Karpas-422 (cell line): ENCODE measurements around the gene SLC4A11. TPM values are rescaled to one million over a fixed set of nuclear protein-coding genes. Genes with fewer than 3 reads are reported as not detected.

Experiments used
- DNase-seq: peaks from one replicate; pipeline ENCODE4 v3.0.0-alpha.2; 2015
- H2AFZ ChIP-seq: fragments of 200-600 bp; sonication (generic); 2 replicates; pipeline ENCODE4 v1.6.1; 2014; ENCODE audit warnings: antibody characterized with exemption, low read length, mixed read lengths
- H3K27ac ChIP-seq: fragments of 200-600 bp; sonication (generic); 2 replicates; pipeline ENCODE4 v1.5.1; 2014; ENCODE audit warnings: mild to moderate bottlenecking, low read length, moderate library complexity
- H3K27me3 ChIP-seq: fragments of 200-600 bp; sonication (generic); 2 replicates; pipeline ENCODE4 v1.6.1; 2014; ENCODE audit warnings: low read length, mixed read lengths
- H3K36me3 ChIP-seq: fragments of 200-600 bp; sonication (generic); 2 replicates; pipeline ENCODE4 v1.6.1; 2014; ENCODE audit warnings: low read length, mixed read lengths; ENCODE audit not compliant: insufficient read depth
- H3K4me1 ChIP-seq: fragments of 200-600 bp; sonication (generic); 2 replicates; pipeline ENCODE4 v1.6.1; 2014; ENCODE audit warnings: mild to moderate bottlenecking, low read length, mixed read lengths
- H3K4me2 ChIP-seq: fragments of 200-600 bp; sonication (generic); 2 replicates; pipeline ENCODE4 v1.6.1; 2014; ENCODE audit warnings: low read length, low read depth, mild to moderate bottlenecking; ENCODE audit not compliant: poor library complexity, severe bottlenecking
- H3K4me3 ChIP-seq: fragments of 200-600 bp; sonication (generic); 2 replicates; pipeline ENCODE4 v1.5.1; 2014; ENCODE audit warnings: mild to moderate bottlenecking, antibody characterized with exemption, low read length, mixed read lengths
- H3K79me2 ChIP-seq: fragments of 200-600 bp; sonication (generic); 2 replicates; pipeline ENCODE4 v1.6.1; 2014; ENCODE audit warnings: mild to moderate bottlenecking, low read length, mixed read lengths
- H3K9ac ChIP-seq: fragments of 200-600 bp; sonication (generic); 2 replicates; pipeline ENCODE4 v1.6.0; 2014; ENCODE audit warnings: low read length
- H3K9me2 ChIP-seq: fragments of 200-600 bp; sonication (generic), shearing (Covaris generic); replicated peaks from 2 replicates; pipeline ENCODE4 v1.6.0; 2014; ENCODE audit warnings: mild to moderate bottlenecking, low read length, moderate library complexity; ENCODE audit not compliant: insufficient read depth
- H3K9me3 ChIP-seq: fragments of 300-700, 200-600 bp; sonication (generic); 2 replicates; pipeline ENCODE4 v1.6.1; 2014; ENCODE audit warnings: low read length, mixed read lengths
- H4K20me1 ChIP-seq: fragments of 200-600 bp; sonication (generic); 2 replicates; pipeline ENCODE4 v1.6.1; 2014; ENCODE audit warnings: mild to moderate bottlenecking, antibody characterized with exemption, low read length, low read depth; ENCODE audit not compliant: insufficient read depth
- total RNA-seq: library from RNA; depleted of rRNA; stranded (reverse); fragments of >200 nt; shearing (Covaris generic); gene quantifications from 2 replicates; pipeline ENCODE4 v1.2.3, GENCODE V29; 2014; ENCODE audit warnings: low replicate concordance

SLC4A11 gene
- total RNA-seq, 1 experiment from 2014 or later = 0.60 TPM

DNA sequence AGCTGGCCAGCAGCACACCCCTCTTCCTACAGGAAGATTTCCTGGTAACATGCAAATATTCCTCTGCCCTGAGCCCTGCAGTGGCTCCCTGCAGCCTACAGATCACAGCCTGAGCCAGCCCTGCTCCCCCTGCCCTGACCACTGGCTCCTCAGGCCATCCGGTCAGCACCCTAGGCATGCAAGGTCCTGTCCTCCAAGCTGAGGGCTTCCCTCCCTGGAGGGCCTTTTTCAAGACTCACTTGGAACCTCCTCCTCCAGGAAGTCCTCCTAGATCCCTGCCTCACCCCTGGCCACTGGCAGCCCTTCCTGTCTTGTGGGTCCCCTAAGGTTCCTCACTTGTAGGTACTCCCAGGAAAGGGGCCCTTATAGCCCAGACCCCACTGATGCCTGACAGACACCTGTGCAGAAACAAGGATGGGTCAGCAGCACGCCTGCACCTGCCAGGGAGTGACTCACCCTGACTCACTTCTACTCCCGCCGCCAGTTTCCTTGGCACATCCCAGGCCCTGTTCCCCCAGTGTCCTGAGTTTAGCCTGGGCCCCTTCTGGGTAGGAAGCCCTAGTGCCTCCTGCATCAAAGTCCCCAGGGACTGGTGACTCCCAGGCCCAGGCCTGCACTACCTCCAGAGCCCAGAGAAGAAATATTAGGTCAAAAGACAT lies 3.2 kb downstream of the SLC4A11 start:
- no peak overlapping the region for H2AFZ ChIP-seq
- no peak overlapping the region for H3K9ac ChIP-seq
- peaks cover 14% of the 10 kb centered on the region for H3K4me1 ChIP-seq
- H3K79me2 ChIP-seq = no peaks in the 10 kb centered on the region
- H3K27ac ChIP-seq = no peak overlapping the region
- H3K9me2 ChIP-seq = no peaks in the 10 kb centered on the region
- no peaks in the 10 kb centered on the region for H3K36me3 ChIP-seq
- no peak overlapping the region for H3K4me2 ChIP-seq
- H4K20me1 ChIP-seq = no peaks in the 10 kb centered on the region
- H3K4me3 ChIP-seq = no peak overlapping the region
- H3K27me3 ChIP-seq = no peaks in the 10 kb centered on the region
- DNase-seq = no peak
- H3K9me3 ChIP-seq = no peaks in the 10 kb centered on the region

- H4K20me1 ChIP-seq = no peaks in the 10 kb centered on the region
These were observed 4.9 kb downstream of the SLC4A11 start for GRCh38 chr20:3233991-3234498.

DNA sequence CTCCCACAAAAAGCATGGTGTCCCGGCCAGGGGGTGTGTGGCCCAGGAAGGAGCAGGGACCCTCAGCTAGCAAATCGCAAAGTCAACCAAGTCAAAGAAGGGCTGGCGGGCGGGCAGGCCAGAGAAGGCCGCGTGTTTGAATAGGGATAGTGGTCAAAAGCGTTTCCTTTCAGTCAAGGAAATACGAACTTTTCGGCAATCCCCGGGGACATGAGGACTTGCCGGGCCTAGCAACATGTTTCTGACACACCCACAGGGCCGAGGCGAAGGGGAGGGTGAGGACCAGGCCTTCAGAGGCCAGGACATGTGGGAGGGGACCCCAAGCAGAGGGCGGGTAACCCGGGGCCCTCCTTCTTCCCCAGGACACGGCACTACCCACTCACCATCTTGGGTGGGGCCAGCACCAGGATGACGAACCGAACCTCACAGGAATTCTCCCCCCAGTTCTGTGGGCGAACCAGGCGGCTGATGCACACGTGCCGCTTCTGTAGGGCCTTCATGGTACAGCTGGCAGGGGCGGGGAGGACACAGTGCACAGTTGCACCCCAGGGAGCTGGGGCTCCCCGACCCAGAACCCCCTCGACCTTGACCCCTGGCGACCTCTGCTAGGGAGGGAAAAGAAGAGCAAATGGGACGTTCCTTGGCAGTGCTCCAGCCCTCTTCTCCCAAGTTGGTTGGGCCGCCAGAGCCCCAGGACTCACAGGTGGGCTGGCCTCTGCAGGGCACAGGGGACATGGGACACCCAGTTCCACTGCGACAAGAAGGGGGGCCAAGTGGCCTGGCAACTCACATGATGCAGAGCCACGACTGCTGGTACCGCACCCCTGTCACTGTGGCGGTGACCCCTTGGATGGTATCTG lies 5.6 kb downstream of the SLC4A11 start:
- Histone ChIP-seq H3K27ac (no peak overlapping the region), H3K36me3 (no peaks in the 10 kb centered on the region), H3K4me1 (peaks cover 5% of the 10 kb centered on the region), H2AFZ (no peak overlapping the region), H4K20me1 (no peaks in the 10 kb centered on the region), H3K9ac (no peak overlapping the region), H3K79me2 (no peaks in the 10 kb centered on the region), H3K4me2 (no peak overlapping the region), H3K9me2 (no peaks in the 10 kb centered on the region), H3K27me3 (no peaks in the 10 kb centered on the region), H3K9me3 (no peaks in the 10 kb centered on the region), H3K4me3 (no peak overlapping the region)
- no peak for DNase-seq

More at GRCh38 chr20:3233991-3234498, 4.9 kb downstream of the SLC4A11 start:
- no peaks in the 10 kb centered on the region for H3K36me3 ChIP-seq
- H3K9me3 ChIP-seq = no peaks in the 10 kb centered on the region
- H3K79me2 ChIP-seq = no peaks in the 10 kb centered on the region
- no peak overlapping the region for H3K27ac ChIP-seq
- H3K4me3 ChIP-seq = no peak overlapping the region
- no peaks in the 10 kb centered on the region for H3K27me3 ChIP-seq
- H3K4me1 ChIP-seq = peaks cover 9% of the 10 kb centered on the region
- no peak overlapping the region for H2AFZ ChIP-seq
- H3K9me2 ChIP-seq = no peaks in the 10 kb centered on the region
- DNase-seq = no peak
- no peak overlapping the region for H3K4me2 ChIP-seq
- no peak overlapping the region for H3K9ac ChIP-seq

GRCh38 chr20:3231889-3232588 lies 7.0 kb downstream of the SLC4A11 start:
- Histone ChIP-seq H3K27me3 (no peaks in the 10 kb centered on the region), H3K4me2 (no peak overlapping the region), H3K9me3 (no peaks in the 10 kb centered on the region), H3K27ac (no peak overlapping the region), H3K4me1 (no peaks in the 10 kb centered on the region), H3K9ac (no peak overlapping the region), H3K9me2 (no peaks in the 10 kb centered on the region), H3K4me3 (no peak overlapping the region), H2AFZ (no peak overlapping the region), H3K79me2 (no peaks in the 10 kb centered on the region), H3K36me3 (no peaks in the 10 kb centered on the region), H4K20me1 (no peaks in the 10 kb centered on the region)
- DNase-seq = no peak

GRCh38 chr20:3231116-3231515 lies 7.9 kb downstream of the SLC4A11 start:
- Histone ChIP-seq H3K9me2 (no peaks in the 10 kb centered on the region), H3K4me2 (no peak overlapping the region), H3K9me3 (no peaks in the 10 kb centered on the region), H3K27me3 (no peaks in the 10 kb centered on the region), H3K27ac (no peak overlapping the region), H3K79me2 (no peaks in the 10 kb centered on the region), H3K4me3 (no peak overlapping the region), H3K4me1 (no peaks in the 10 kb centered on the region), H2AFZ (no peak overlapping the region), H4K20me1 (no peaks in the 10 kb centered on the region), H3K9ac (no peak overlapping the region), H3K36me3 (no peaks in the 10 kb centered on the region)
- DNase-seq = no peak

DNA sequence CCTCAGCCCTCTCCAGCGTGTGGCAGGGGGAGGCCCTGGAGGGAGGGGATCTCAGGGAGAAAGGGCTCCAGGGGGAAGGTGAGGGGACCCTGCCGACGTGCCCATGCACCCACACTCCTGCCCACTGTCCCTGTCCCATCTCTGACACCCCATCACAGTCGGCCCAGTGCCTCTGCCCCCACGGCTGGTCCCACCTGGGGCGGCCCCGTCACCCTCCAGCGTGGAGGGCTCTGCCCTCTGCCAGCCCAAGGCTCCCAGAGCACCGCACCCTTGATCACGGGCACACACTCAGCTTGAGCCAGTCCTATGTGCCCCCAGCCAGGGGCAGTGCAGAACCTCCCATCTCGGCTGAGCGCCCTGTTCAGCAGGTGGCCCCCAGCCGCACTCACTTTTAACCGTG lies 9.2 kb downstream of the SLC4A11 start:
- no peaks in the 10 kb centered on the region for H3K27me3 ChIP-seq
- H2AFZ ChIP-seq = no peak overlapping the region
- no peaks in the 10 kb centered on the region for H3K36me3 ChIP-seq
- no peaks in the 10 kb centered on the region for H3K79me2 ChIP-seq
- H3K9ac ChIP-seq = no peak overlapping the region
- no peaks in the 10 kb centered on the region for H3K9me3 ChIP-seq
- H3K9me2 ChIP-seq = no peaks in the 10 kb centered on the region
- no peak overlapping the region for H3K4me3 ChIP-seq
- H3K27ac ChIP-seq = no peak overlapping the region
- no peaks in the 10 kb centered on the region for H3K4me1 ChIP-seq
- H3K4me2 ChIP-seq = no peak overlapping the region
- H4K20me1 ChIP-seq = no peaks in the 10 kb centered on the region
- DNase-seq = no peak

GRCh38 chr20:3229158-3229557 lies 9.8 kb downstream of the SLC4A11 start:
- no peak overlapping the region for H3K27ac ChIP-seq
- no peak overlapping the region for H3K9ac ChIP-seq
- H3K79me2 ChIP-seq = no peaks in the 10 kb centered on the region
- H3K36me3 ChIP-seq = no peaks in the 10 kb centered on the region
- DNase-seq = no peak
- no peaks in the 10 kb centered on the region for H3K27me3 ChIP-seq
- no peak overlapping the region for H3K4me3 ChIP-seq
- H3K9me2 ChIP-seq = no peaks in the 10 kb centered on the region
- no peaks in the 10 kb centered on the region for H3K9me3 ChIP-seq
- no peaks in the 10 kb centered on the region for H3K4me1 ChIP-seq
- H3K4me2 ChIP-seq = no peak overlapping the region
- H2AFZ ChIP-seq = no peak overlapping the region
- no peaks in the 10 kb centered on the region for H4K20me1 ChIP-seq

GRCh38 chr20:3228750-3229032 lies 10.3 kb downstream of the SLC4A11 start:
- Histone ChIP-seq H3K9me3 (no peaks in the 10 kb centered on the region), H3K9ac (no peak overlapping the region), H2AFZ (no peak overlapping the region), H3K9me2 (no peaks in the 10 kb centered on the region), H3K4me1 (no peaks in the 10 kb centered on the region), H3K27ac (no peak overlapping the region), H3K27me3 (no peaks in the 10 kb centered on the region), H4K20me1 (no peaks in the 10 kb centered on the region), H3K79me2 (no peaks in the 10 kb centered on the region), H3K4me3 (no peak overlapping the region), H3K36me3 (no peaks in the 10 kb centered on the region), H3K4me2 (no peak overlapping the region)
- DNase-seq = no peak
